HG03354 (cell line): ENCODE measurements around the gene CDC42EP3.

Source experiments
- ATAC-seq: cut with Tn5 transposase; IDR thresholded peaks from one replicate; pipeline ENCODE4 v1.9.1; 2021; ENCODE audit warnings: mild to moderate bottlenecking; ENCODE audit not compliant: unreplicated experiment, poor library complexity, severe bottlenecking

Gene CDC42EP3

GRCh38 chr2:37658682-37659081, 12.8 kb downstream of the CDC42EP3 start:
- ATAC-seq = no peak

GRCh38 chr2:37657471-37657870, 14.0 kb downstream of the CDC42EP3 start:
- no peak for ATAC-seq

GRCh38 chr2:37656512-37657423, 14.7 kb downstream of the CDC42EP3 start:
- no peak for ATAC-seq

- peak; percentile 85 for ATAC-seq
Measured at GRCh38 chr2:37654932-37655841, 16.3 kb downstream of the CDC42EP3 start.

- ATAC-seq = no peak
Measured at GRCh38 chr2:37654419-37654818, 17.0 kb downstream of the CDC42EP3 start.

GRCh38 chr2:37653805-37654378, 17.6 kb downstream of the CDC42EP3 start:
- peak; percentile 47 for ATAC-seq

- ATAC-seq = no peak
Measured at GRCh38 chr2:37653093-37653492, 18.3 kb downstream of the CDC42EP3 start.

- no peak for ATAC-seq
Measured at GRCh38 chr2:37652199-37652640, 19.2 kb downstream of the CDC42EP3 start.

GRCh38 chr2:37650548-37651093, 20.8 kb downstream of the CDC42EP3 start:
- ATAC-seq = no peak

- no peak for ATAC-seq
Measured at GRCh38 chr2:37649518-37649917, 21.9 kb downstream of the CDC42EP3 start.

- no peak for ATAC-seq
Measured at GRCh38 chr2:37648331-37649011, 23.0 kb downstream of the CDC42EP3 start.

GRCh38 chr2:37647971-37648330, 23.5 kb downstream of the CDC42EP3 start:
- no peak for ATAC-seq

- ATAC-seq = no peak
Measured at GRCh38 chr2:37645836-37646235, 25.6 kb downstream of the CDC42EP3 start.

GRCh38 chr2:37645362-37645761, 26.1 kb downstream of the CDC42EP3 start:
- no peak for ATAC-seq

GRCh38 chr2:37644191-37644590, 27.3 kb downstream of the CDC42EP3 start:
- ATAC-seq = no peak

- no peak for ATAC-seq
Measured at GRCh38 chr2:37643730-37644078, 27.7 kb downstream of the CDC42EP3 start.

- ATAC-seq = no peak
Measured at GRCh38 chr2:37642907-37643729, 28.3 kb downstream of the CDC42EP3 start.

GRCh38 chr2:37641582-37642171, 29.8 kb downstream of the CDC42EP3 start:
- no peak for ATAC-seq
